ENCODE measurements around the gene SLC8A1. TPM values are rescaled to one million over a fixed set of nuclear protein-coding genes. Genes with fewer than 3 reads are reported as not detected.

Gene SLC8A1
- total and polyA plus RNA-seq, 10 of the 15 experiments (the other 5 are each of a cell fraction or from before 2014, with no cell fraction given) = under 0.01 to 1.2 (median 0.01) TPM; not detected in 3

DNA sequence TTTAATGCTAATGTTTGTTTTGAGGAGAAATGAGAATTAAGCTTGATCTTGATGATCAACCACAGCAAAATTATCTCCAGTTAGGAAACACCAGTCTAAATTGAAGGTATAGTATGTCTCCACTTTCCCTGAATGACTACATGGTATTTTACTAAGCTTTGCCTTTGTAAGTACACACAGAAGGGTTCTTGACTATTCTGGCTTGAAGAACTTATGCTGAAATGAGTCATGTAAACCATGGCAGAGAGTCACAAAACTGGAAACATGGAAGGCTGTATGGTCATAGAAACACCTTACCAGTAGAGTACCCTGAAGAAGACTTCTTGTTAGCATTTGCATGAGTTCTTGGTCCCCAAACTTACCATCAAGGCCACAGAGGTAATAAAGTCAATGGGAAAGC lies 250.5 kb downstream of the SLC8A1 start:
- Histone ChIP-seq H3K9ac (ENCODE audit: control insufficient read depth, insufficient read depth, low read length) (no peak overlapping the region), H3K27ac (ENCODE audit: control insufficient read depth, insufficient read depth) (no peak overlapping the region), H3K4me3 (no peak overlapping the region), H3K27me3 (replicated peaks in 1 of 2; ENCODE audit: control insufficient read depth in 2 of 2, insufficient read depth in 2 of 2, low read length in 1 of 2) (no peaks in the 10 kb centered on the region), H4K20me1 (ENCODE audit: control insufficient read depth, insufficient read depth) (no peaks in the 10 kb centered on the region), H3K4me1 (ENCODE audit: control insufficient read depth, insufficient read depth, low read length) (no peaks in the 10 kb centered on the region), H3K79me2 (ENCODE audit: control insufficient read depth, insufficient read depth, low read length) (no peaks in the 10 kb centered on the region), H3K4me2 (ENCODE audit: control insufficient read depth, insufficient read depth) (no peak overlapping the region), H3K9me3 (replicated peaks; ENCODE audit: control insufficient read depth, insufficient read depth, low read length) (no peaks in the 10 kb centered on the region), H2AFZ (ENCODE audit: control insufficient read depth, low read depth, low read length) (no peak overlapping the region), H3K36me3 (ENCODE audit: control insufficient read depth in 2 of 2, insufficient read depth in 2 of 2, low read length in 1 of 2) (no peaks in the 10 kb centered on the region)
- ChIA-PET SMC1A (ENCODE audit: uncharacterized antibody, unreplicated experiment) (no interaction called here), CTCF (no interaction called here), RAD21 (ENCODE audit: unreplicated experiment) (no interaction called here), POLR2A (no interaction called here)
- ATAC-seq = no peak
- TF ChIP-seq KAT2A (conservative IDR thresholded peaks at IDR 0.05; ENCODE audit: control insufficient read depth, low read depth, low read length) (no peak), PML (IDR thresholded peaks at IDR 0.05; ENCODE audit: low read length) (no peak), NFIC (IDR thresholded peaks at IDR 0.05; ENCODE audit: low read depth, low read length) (no peak), KLF5 (IDR thresholded peaks at IDR 0.05; ENCODE audit: partially characterized antibody) (no peak), NRF1 (conservative IDR thresholded peaks at IDR 0.05; ENCODE audit: low read depth, low read length) (no peak)
- TF ChIP-seq, protein P1, sequence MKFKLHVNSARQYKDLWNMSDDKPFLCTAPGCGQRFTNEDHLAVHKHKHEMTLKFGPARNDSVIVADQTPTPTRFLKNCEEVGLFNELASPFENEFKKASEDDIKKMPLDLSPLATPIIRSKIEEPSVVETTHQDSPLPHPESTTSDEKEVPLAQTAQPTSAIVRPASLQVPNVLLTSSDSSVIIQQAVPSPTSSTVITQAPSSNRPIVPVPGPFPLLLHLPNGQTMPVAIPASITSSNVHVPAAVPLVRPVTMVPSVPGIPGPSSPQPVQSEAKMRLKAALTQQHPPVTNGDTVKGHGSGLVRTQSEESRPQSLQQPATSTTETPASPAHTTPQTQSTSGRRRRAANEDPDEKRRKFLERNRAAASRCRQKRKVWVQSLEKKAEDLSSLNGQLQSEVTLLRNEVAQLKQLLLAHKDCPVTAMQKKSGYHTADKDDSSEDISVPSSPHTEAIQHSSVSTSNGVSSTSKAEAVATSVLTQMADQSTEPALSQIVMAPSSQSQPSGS (IDR thresholded peaks at IDR 0.05; ENCODE audit: low read length) = no peak
- TF ChIP-seq, protein P2, sequence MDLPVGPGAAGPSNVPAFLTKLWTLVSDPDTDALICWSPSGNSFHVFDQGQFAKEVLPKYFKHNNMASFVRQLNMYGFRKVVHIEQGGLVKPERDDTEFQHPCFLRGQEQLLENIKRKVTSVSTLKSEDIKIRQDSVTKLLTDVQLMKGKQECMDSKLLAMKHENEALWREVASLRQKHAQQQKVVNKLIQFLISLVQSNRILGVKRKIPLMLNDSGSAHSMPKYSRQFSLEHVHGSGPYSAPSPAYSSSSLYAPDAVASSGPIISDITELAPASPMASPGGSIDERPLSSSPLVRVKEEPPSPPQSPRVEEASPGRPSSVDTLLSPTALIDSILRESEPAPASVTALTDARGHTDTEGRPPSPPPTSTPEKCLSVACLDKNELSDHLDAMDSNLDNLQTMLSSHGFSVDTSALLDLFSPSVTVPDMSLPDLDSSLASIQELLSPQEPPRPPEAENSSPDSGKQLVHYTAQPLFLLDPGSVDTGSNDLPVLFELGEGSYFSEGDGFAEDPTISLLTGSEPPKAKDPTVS (IDR thresholded peaks at IDR 0.05; ENCODE audit: low read depth, low read length) = no peak
- intact Hi-C loops (cut with micrococcal nuclease; ENCODE audit: unreplicated experiment) = no loop called here
- DNase-seq (ENCODE audit: low read depth, low spot score) = no peak
- no TSS peak for BruUV-seq (replicated peaks)
- no peak for FAIRE-seq
- in situ Hi-C loops (cut with MboI) = no loop called here

Measured in GM12878 (cell line).